Caco-2 (cell line): ENCODE results near the gene NCEH1. TPM values are rescaled to one million over a fixed set of nuclear protein-coding genes. Genes with fewer than 3 reads are reported as not detected.

Experiments used
- BruUV-seq: library from RNA; stranded (reverse); fragments of 400-500 nt; replicated peaks from 2 replicates; lab custom pipeline; 2021; lab: Mats Ljungman, UMichigan
- CTCF ChIA-PET: fragments of 300-600 bp; sonication (Branson Sonifier 250); formaldehyde crosslinking; loops from one replicate; lab custom pipeline; 2022; ENCODE audit warnings: antibody characterized with exemption; lab: Charles Lee
- POLR2A ChIA-PET: fragments of 300-600 bp; sonication (Branson Sonifier 250); formaldehyde crosslinking; loops from one replicate; lab custom pipeline; 2022; ENCODE audit warnings: antibody characterized with exemption; lab: Charles Lee
- DNase-seq, 2 experiments: peaks; one replicate each; pipeline versions ENCODE4 v3.0.0 to v3.0.0-alpha.2; 2020 to 2022
- H3K27me3 ChIP-seq: replicated peaks from 2 replicates; pipeline ENCODE4 v1.6.0; 2011; ENCODE audit warnings: low read length; ENCODE audit not compliant: control insufficient read depth, insufficient read depth
- H3K36me3 ChIP-seq: 2 replicates; pipeline ENCODE4 v1.5.1; 2011; ENCODE audit warnings: low read length; ENCODE audit not compliant: control insufficient read depth, insufficient read depth
- H3K4me1 ChIP-seq: fragments of 250-450 bp; sonication (Bioruptor Pico); 2 replicates; pipeline ENCODE4 v1.5.1; 2020; ENCODE audit warnings: mild to moderate bottlenecking
- H3K4me3 ChIP-seq: 2 replicates; pipeline ENCODE4 v1.5.1; 2011; ENCODE audit warnings: low read depth, mild to moderate bottlenecking, control low read depth, low read length
- H3K9me3 ChIP-seq: fragments of 250-450 bp; sonication (Bioruptor Pico); 2 replicates; pipeline ENCODE4 v1.5.1; 2020; ENCODE audit warnings: mild to moderate bottlenecking, moderate library complexity
- H3K27ac Mint-ChIP-seq: one replicate; pipeline ENCODE4 v1.8.0; 2022; ENCODE audit warnings: mixed read lengths; ENCODE audit not compliant: unreplicated experiment
- H3K27me3 Mint-ChIP-seq: one replicate; pipeline ENCODE4 v1.8.0; 2022; ENCODE audit warnings: mixed read lengths; ENCODE audit not compliant: insufficient read depth, unreplicated experiment
- H3K36me3 Mint-ChIP-seq: one replicate; pipeline ENCODE4 v1.8.0; 2022; ENCODE audit warnings: mild to moderate bottlenecking, mixed read lengths; ENCODE audit not compliant: insufficient read depth, unreplicated experiment
- H3K4me1 Mint-ChIP-seq: one replicate; pipeline ENCODE4 v1.8.0; 2022; ENCODE audit warnings: low read depth, mixed read lengths; ENCODE audit not compliant: unreplicated experiment
- H3K4me3 Mint-ChIP-seq: one replicate; pipeline ENCODE4 v1.8.0; 2022; ENCODE audit warnings: mild to moderate bottlenecking, moderate library complexity, mixed read lengths; ENCODE audit not compliant: unreplicated experiment
- H3K9me3 Mint-ChIP-seq: one replicate; pipeline ENCODE4 v1.8.0; 2022; ENCODE audit warnings: mixed read lengths; ENCODE audit not compliant: unreplicated experiment
- intact Hi-C: fragments of 100-400 bp; cut with micrococcal nuclease; formaldehyde crosslinking; loops from one replicate; pipeline ENCODE4 v1.10.0; 2022; ENCODE audit not compliant: unreplicated experiment
- total RNA-seq: library from RNA; stranded (reverse); gene quantifications from 2 replicates; pipeline ENCODE4 v1.2.3, GENCODE V29; 2022
- TF ChIP-seq, protein P1 (sequence below), 2 experiments: fragments of 200-600 bp in 1 of 2; IDR thresholded peaks; 1 replicate in 1 of 2; 2 replicates in 1 of 2; pipeline versions ENCODE4 v1.5.1 to v1.8.0; 2011 to 2022; ENCODE audit warnings: antibody characterized with exemption in 1 of 2, control low read depth in 1 of 2, inconsistent platforms in 1 of 2, low read depth in 1 of 2, low read length in 1 of 2, mild to moderate bottlenecking in 1 of 2, moderate library complexity in 1 of 2; ENCODE audit not compliant: insufficient read depth in 1 of 2, severe bottlenecking in 1 of 2, unreplicated experiment in 1 of 2

The NCEH1 gene
- total RNA-seq, 1 experiment from 2014 or later, result 10.1 TPM

DNA sequence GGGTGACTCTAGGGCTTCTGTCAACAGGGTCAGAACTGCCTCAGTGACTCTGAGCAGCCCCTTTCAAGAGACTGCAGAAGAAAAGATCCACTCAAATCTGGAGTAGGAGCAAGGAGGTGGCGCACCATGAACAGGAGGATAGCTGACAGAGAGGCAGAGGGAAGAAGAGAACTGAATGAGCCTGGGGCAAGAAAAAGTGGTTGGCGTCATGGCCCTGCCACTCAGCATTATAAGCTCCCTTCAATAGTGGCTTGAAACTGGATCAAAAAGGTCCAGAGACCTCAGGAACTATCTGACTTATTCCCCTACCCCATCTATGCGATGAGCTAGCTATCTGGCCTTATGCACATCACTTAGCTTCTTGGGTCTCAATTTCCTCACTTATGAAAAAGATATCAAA lies 66.6 kb downstream of the NCEH1 start:
- no peaks in the 10 kb centered on the region for H3K9me3 Mint-ChIP-seq
- intact Hi-C loops, result no loop called here
- H3K36me3 Mint-ChIP-seq, result no peaks in the 10 kb centered on the region
- DNase-seq, result no peak
- Histone ChIP-seq H3K4me3 (no peak overlapping the region), H3K36me3 (no peaks in the 10 kb centered on the region), H3K4me1 (no peaks in the 10 kb centered on the region), H3K27me3 (no peaks in the 10 kb centered on the region), H3K9me3 (no peaks in the 10 kb centered on the region)
- BruUV-seq, result no TSS peak
- no peaks in the 10 kb centered on the region for H3K27me3 Mint-ChIP-seq
- H3K4me3 Mint-ChIP-seq, result no peak overlapping the region
- ChIA-PET POLR2A (no interaction called here), CTCF (interaction anchor here (0.6 kb wide), 1 partner anchor 23 kb away, joined by 3 read pairs; no protein-coding TSS in a partner anchor)
- TF ChIP-seq, protein P1, sequence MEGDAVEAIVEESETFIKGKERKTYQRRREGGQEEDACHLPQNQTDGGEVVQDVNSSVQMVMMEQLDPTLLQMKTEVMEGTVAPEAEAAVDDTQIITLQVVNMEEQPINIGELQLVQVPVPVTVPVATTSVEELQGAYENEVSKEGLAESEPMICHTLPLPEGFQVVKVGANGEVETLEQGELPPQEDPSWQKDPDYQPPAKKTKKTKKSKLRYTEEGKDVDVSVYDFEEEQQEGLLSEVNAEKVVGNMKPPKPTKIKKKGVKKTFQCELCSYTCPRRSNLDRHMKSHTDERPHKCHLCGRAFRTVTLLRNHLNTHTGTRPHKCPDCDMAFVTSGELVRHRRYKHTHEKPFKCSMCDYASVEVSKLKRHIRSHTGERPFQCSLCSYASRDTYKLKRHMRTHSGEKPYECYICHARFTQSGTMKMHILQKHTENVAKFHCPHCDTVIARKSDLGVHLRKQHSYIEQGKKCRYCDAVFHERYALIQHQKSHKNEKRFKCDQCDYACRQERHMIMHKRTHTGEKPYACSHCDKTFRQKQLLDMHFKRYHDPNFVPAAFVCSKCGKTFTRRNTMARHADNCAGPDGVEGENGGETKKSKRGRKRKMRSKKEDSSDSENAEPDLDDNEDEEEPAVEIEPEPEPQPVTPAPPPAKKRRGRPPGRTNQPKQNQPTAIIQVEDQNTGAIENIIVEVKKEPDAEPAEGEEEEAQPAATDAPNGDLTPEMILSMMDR (IDR thresholded peaks at IDR 0.05; ENCODE audit: insufficient read depth in 1 of 2, low read depth in 1 of 2, low read length in 1 of 2, severe bottlenecking in 1 of 2, unreplicated experiment in 1 of 2), result no peak
- no peaks in the 10 kb centered on the region for H3K4me1 Mint-ChIP-seq
- no peak overlapping the region for H3K27ac Mint-ChIP-seq

DNA sequence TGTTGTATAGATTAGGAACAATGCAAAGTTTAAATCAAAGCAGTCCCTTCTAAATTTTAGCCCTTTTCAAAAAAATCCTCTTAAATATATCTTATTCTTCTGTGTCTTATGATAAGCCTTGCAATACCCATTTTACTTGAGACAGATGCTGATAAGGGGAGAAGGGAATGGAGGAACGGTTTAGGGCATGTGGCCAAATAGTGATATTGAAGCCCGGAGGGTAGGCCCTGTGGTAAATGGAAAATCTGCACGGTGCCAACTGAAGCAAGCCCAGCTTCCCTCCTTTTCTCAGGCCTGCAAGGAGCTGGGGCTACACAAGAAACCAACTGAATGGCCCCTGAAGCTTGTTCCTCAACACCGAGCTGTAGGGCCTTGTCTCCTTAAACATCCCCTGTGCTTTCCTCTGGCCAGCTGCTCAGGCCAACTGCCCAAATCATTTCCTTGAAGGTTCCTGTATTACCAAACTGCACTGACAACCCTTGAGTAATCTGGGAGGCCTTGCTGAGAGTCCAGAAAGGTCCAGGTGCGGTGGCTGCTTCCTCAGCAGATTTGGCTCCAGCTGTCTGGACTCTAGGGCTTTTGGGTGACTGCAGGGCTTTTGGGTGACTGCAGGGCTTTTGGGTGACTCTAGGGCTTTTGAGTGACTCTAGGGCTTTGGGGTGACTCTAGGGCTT lies 67.2 kb downstream of the NCEH1 start:
- CTCF ChIA-PET, result interaction anchor here (0.6 kb wide), 1 partner anchor 24 kb away, joined by 3 read pairs; no protein-coding TSS in a partner anchor
- Histone ChIP-seq H3K36me3 (no peaks in the 10 kb centered on the region), H3K9me3 (no peaks in the 10 kb centered on the region), H3K4me1 (no peaks in the 10 kb centered on the region), H3K27me3 (no peaks in the 10 kb centered on the region), H3K4me3 (no peak overlapping the region)
- Mint-ChIP-seq H3K27ac (no peak overlapping the region), H3K4me3 (no peak overlapping the region), H3K9me3 (no peaks in the 10 kb centered on the region), H3K36me3 (no peaks in the 10 kb centered on the region), H3K27me3 (no peaks in the 10 kb centered on the region), H3K4me1 (no peaks in the 10 kb centered on the region)
- DNase-seq, result no peak
- POLR2A ChIA-PET, result no interaction called here
- no TSS peak for BruUV-seq
- TF ChIP-seq, protein P1 (IDR thresholded peaks at IDR 0.05; ENCODE audit: insufficient read depth in 1 of 2, low read depth in 1 of 2, low read length in 1 of 2, severe bottlenecking in 1 of 2, unreplicated experiment in 1 of 2), result no peak
- intact Hi-C loops, result no loop called here

DNA sequence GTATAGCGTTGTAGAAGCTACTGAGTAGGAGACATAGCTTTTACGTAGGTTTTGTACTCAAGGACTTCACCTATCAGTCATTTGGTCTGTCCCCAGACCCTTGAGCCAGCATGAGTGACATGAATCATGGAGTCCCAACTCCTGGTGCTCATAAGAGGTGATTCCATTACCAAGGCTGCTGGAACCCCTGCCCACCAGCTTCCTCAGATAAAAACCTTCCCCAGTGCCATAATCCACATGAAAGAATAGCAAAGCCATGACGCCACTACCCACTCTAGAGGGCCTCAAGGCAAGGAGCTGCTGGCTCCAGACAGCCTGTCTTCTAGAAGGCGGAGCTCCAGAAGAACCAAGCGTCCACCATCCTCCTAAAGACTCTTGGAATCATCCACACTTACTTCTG lies 69.6 kb downstream of the NCEH1 start:
- ChIA-PET CTCF (no interaction called here), POLR2A (no interaction called here)
- Mint-ChIP-seq H3K36me3 (no peaks in the 10 kb centered on the region), H3K4me3 (no peak overlapping the region), H3K4me1 (no peaks in the 10 kb centered on the region), H3K27me3 (no peaks in the 10 kb centered on the region), H3K9me3 (no peaks in the 10 kb centered on the region), H3K27ac (no peak overlapping the region)
- intact Hi-C loops, result no loop called here
- Histone ChIP-seq H3K36me3 (no peaks in the 10 kb centered on the region), H3K9me3 (no peaks in the 10 kb centered on the region), H3K4me1 (no peaks in the 10 kb centered on the region), H3K4me3 (no peak overlapping the region), H3K27me3 (no peaks in the 10 kb centered on the region)
- BruUV-seq, result no TSS peak
- TF ChIP-seq, protein P1 (IDR thresholded peaks at IDR 0.05; ENCODE audit: insufficient read depth in 1 of 2, low read depth in 1 of 2, low read length in 1 of 2, severe bottlenecking in 1 of 2, unreplicated experiment in 1 of 2), result no peak
- DNase-seq, result no peak
